Stimulated activated CD4-positive, alpha-beta T cell treated with anti-CD3 and anti-CD28 coated beads, Interleukin-1b, Interleukin-23, amount 100 ng/mL, for 1 hour (primary cell): Measurements from ENCODE around the gene STRA6.

Source experiments
- DNase-seq, 2 donors: peaks; one replicate each; pipeline ENCODE4 v3.0.0-alpha.2; 2020; ENCODE audit warnings: low read depth in 2 of 2

Gene STRA6

DNA sequence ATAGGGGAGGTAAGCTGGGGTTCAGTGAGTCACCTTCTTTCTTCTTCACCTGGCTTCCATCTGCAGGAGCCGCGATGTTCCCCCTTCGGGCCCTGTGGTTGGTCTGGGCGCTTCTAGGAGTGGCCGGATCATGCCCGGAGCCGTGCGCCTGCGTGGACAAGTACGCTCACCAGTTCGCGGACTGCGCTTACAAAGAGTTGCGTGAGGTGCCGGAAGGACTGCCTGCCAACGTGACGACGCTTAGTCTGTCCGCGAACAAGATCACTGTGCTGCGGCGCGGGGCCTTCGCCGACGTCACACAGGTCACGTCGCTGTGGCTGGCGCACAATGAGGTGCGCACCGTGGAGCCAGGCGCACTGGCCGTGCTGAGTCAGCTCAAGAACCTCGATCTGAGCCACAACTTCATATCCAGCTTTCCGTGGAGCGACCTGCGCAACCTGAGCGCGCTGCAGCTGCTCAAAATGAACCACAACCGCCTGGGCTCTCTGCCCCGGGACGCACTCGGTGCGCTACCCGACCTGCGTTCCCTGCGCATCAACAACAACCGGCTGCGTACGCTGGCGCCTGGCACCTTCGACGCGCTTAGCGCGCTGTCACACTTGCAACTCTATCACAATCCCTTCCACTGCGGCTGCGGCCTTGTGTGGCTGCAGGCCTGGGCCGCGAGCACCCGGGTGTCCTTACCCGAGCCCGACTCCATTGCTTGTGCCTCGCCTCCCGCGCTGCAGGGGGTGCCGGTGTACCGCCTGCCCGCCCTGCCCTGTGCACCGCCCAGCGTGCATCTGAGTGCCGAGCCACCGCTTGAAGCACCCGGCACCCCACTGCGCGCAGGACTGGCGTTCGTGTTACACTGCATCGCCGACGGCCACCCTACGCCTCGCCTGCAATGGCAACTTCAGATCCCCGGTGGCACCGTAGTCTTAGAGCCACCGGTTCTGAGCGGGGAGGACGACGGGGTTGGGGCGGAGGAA lies 69.6 kb downstream of the STRA6 start:
- DNase-seq = no peak

DNA sequence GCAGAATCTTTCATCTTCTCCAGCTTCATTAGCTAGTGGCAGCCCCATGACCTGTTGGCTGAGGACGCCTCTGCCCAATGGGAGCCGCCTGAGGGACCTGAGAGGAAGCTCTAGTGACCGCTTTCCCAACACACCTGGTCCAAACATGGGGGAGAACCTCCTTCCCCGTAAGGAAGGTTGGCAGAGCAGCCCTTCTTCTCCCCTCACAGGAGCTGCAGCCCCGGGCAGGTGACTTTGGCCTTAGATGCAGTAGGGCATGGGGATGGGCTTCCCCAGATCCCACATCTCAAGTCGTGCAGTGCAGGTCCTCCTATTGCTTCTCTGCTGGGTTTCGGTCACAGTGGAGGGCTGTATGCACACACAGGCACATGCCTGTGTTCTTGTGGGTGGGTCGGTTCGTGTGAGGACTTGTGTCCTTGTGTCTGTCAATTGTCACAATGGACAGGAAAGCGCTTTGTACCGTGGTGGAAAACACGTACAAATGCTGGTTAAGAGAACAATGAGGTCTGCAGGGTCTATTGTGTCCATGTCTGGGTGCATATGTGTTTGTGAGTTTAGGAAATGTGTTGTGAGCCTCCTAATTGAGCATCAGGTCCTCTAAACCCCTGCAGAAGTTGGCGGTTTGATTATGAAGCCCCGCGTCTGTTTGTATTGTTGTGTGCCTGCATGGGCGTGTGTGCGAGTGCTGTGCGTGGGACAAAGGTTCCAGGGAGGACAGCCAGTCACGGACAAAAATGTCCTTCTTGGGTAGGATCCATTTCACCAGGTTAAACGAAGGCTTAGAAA lies 70.8 kb downstream of the STRA6 start:
- no peak for DNase-seq

DNA sequence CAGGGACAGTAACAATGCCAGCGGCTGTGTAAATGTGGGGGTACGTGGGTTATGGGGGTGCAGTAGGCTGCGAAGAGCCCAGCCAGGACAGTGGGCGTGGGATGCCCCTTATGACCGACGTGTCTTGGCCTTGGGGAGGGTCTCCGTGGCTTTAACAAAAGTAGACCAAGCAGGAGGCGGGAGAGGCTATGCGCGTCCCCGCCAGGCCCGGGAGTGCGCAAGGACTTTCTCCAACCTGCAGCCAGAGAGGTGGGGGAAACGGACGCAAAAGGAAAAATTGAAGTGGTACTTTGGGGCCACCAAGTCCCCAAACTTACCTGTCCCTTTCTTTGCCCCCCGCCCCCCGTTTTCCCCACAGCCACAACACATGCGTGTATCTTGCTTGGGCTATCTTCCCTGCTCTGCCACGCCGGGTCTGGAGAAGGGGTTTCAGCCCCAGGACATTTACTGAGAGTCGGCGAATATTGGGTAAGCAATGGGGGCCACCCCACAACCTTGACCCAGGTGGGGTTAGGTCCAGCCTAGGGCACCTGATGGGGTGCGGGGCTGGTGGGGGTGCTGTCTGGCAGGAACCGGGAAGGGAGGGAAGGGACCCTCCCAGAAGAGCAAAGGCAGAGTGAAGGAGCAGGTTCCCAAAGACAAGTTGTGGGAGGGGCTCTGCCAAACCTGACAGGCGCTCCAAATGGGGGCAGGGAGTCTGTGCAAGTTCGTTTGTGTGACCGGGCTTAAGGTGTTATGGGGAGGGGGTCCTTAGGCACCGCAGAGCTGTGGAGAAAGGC lies 71.5 kb downstream of the STRA6 start:
- no peak for DNase-seq

DNA sequence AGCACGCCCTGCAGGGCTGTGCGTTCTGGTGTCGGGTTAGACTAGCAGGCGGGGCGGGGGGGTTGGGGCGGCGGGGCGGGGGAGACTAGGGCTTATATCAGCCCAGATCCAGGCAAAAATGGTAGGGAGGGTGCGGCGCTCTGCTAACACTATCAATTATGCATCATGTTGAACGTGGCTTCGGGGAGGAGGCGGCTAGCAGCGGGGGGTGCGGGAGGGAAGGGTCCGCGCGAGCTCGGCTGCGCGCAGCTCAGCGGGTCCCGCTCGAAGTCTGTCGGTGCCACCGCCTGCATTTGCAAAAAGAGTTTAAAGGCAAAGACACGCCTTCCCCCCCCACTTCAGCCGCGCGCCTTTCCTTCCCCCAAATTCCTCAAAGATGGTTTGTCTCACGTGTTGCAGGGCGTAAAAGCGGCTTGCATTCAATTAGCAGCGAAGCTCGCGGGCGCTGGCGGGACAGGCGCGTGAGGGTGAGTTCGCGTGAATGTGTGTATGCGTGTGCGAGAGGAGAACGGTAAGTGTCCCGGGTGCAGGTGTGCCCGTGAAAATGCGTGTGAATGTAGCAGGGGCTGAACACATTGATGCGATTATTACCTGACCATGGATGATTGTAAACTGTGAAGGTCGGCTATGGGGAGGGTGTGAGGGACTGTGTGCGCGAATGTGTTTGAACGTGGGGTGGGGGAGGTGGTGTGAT lies 72.3 kb downstream of the STRA6 start, which contains the start of gene ISLR2:
ISLR2 (plus strand) TSS at position 432 of the 694 bp plus-strand sequence. CDS start 2,169 bp downstream, outside the sequence.
- no peak for DNase-seq

DNA sequence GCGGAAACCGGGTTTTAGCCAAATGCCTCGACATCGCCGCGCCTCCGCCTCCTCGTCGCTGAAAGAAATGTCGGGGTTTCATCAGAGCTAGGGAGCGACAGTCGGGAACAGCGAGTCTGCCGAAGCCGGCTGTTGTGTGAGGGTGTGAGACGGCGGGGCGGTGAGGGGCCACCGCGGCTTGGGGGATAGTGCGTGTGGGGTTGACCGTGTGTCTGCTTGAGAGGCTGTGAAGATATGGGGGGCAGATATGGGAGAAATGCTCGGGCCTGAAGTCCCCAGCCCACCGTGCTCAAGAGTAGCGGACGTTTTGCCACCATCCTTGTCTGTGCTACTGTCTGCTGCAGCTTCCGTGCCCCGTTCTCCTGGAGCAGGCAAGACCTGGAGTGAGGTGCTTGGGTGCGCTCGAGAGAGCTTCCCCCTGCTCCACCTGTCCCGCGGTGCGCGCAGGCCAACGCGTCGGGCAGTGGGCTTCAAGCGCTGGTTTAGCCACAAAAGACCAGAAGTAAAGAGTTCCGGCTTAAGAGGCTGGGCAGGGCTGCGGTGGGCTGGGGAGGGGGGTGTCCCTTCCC lies 72.9 kb downstream of the STRA6 start:
- no peak for DNase-seq
